H9 (cell line): ENCODE measurements around the gene P2RY14. TPM values are rescaled to one million over a fixed set of nuclear protein-coding genes. Genes with fewer than 3 reads are reported as not detected.

ENCODE experiments used
- DNase-seq: peaks from one replicate; pipeline ENCODE4 v3.0.0-alpha.2; 2017
- H2AFZ ChIP-seq: one replicate; pipeline ENCODE4 v1.6.1; 2013; ENCODE audit warnings: mild to moderate bottlenecking, low read length, control low read depth, moderate library complexity
- H2AK5ac ChIP-seq: 2 replicates; pipeline ENCODE4 v1.6.1; 2013; ENCODE audit warnings: low read length, control low read depth, mixed read lengths; ENCODE audit not compliant: insufficient read length
- H2BK120ac ChIP-seq: one replicate; pipeline ENCODE4 v1.6.1; 2013; ENCODE audit warnings: low read depth, mild to moderate bottlenecking, low read length, control low read depth, inconsistent platforms; ENCODE audit not compliant: poor library complexity, severe bottlenecking
- H2BK12ac ChIP-seq: 2 replicates; pipeline ENCODE4 v1.6.1; 2013; ENCODE audit warnings: low read length, control low read depth, mixed read lengths, low read depth; ENCODE audit not compliant: insufficient read length
- H2BK15ac ChIP-seq: 2 replicates; pipeline ENCODE4 v1.6.1; 2013; ENCODE audit warnings: low read depth, low read length, control low read depth
- H2BK20ac ChIP-seq: one replicate; pipeline ENCODE4 v1.6.1; 2013; ENCODE audit warnings: low read depth, mild to moderate bottlenecking, low read length, control low read depth, inconsistent platforms; ENCODE audit not compliant: poor library complexity, severe bottlenecking
- H2BK5ac ChIP-seq: 2 replicates; pipeline ENCODE4 v1.6.1; 2013; ENCODE audit warnings: low read length, control low read depth, mixed read lengths; ENCODE audit not compliant: insufficient read length
- H3K14ac ChIP-seq: 2 replicates; pipeline ENCODE4 v1.6.1; 2013; ENCODE audit warnings: low read length, control low read depth; ENCODE audit not compliant: insufficient read depth
- H3K18ac ChIP-seq: 2 replicates; pipeline ENCODE4 v1.6.1; 2013; ENCODE audit warnings: low read depth, mild to moderate bottlenecking, mixed read lengths, low read length, control low read depth; ENCODE audit not compliant: insufficient read length
- H3K23ac ChIP-seq: 2 replicates; pipeline ENCODE4 v1.6.1; 2013; ENCODE audit warnings: low read length, control low read depth, mixed read lengths, low read depth; ENCODE audit not compliant: insufficient read length
- H3K23me2 ChIP-seq: 2 replicates; pipeline ENCODE4 v1.6.1; 2013; ENCODE audit warnings: low read depth, mild to moderate bottlenecking, mixed read lengths, low read length, control low read depth; ENCODE audit not compliant: insufficient read length, poor library complexity, severe bottlenecking
- H3K27ac ChIP-seq: 2 replicates; pipeline ENCODE4 v1.5.1; 2013; ENCODE audit warnings: low read length, control low read depth, mixed read lengths, low read depth; ENCODE audit not compliant: insufficient read length
- H3K27me3 ChIP-seq: 2 replicates; pipeline ENCODE4 v1.6.1; 2013; ENCODE audit warnings: low read length, control low read depth, inconsistent platforms; ENCODE audit not compliant: insufficient read depth
- H3K4ac ChIP-seq: 2 replicates; pipeline ENCODE4 v1.6.1; 2013; ENCODE audit warnings: low read depth, mild to moderate bottlenecking, control low read depth, inconsistent platforms, low read length, moderate library complexity
- H3K4me1 ChIP-seq: 2 replicates; pipeline ENCODE4 v1.6.1; 2013; ENCODE audit warnings: low read length, control low read depth, inconsistent platforms; ENCODE audit not compliant: insufficient read depth
- H3K4me2 ChIP-seq: 2 replicates; pipeline ENCODE4 v1.6.1; 2013; ENCODE audit warnings: low read length, control low read depth, mixed read lengths; ENCODE audit not compliant: insufficient read length, insufficient read depth
- H3K56ac ChIP-seq: 2 replicates; pipeline ENCODE4 v1.6.1; 2013; ENCODE audit warnings: low read depth, mild to moderate bottlenecking, mixed read lengths, low read length, control low read depth; ENCODE audit not compliant: insufficient read length
- H3K79me1 ChIP-seq: 2 replicates; pipeline ENCODE4 v1.6.1; 2013; ENCODE audit warnings: low read depth, mild to moderate bottlenecking, moderate library complexity, low read length, control low read depth, inconsistent platforms; ENCODE audit not compliant: insufficient read depth, poor library complexity, severe bottlenecking
- H3K79me2 ChIP-seq: 2 replicates; pipeline ENCODE4 v1.6.1; 2013; ENCODE audit warnings: low read length, control low read depth, inconsistent platforms; ENCODE audit not compliant: insufficient read depth
- H3K9ac ChIP-seq: 2 replicates; pipeline ENCODE4 v1.6.1; 2013; ENCODE audit warnings: low read length, control low read depth, mixed read lengths; ENCODE audit not compliant: insufficient read length; ENCODE audit errors: extremely low read depth
- H3K9me3 ChIP-seq: one replicate; pipeline ENCODE4 v1.6.1; 2013; ENCODE audit warnings: low read depth, low read length, inconsistent platforms; ENCODE audit not compliant: control insufficient read depth
- H3T11ph ChIP-seq: one replicate; pipeline ENCODE4 v1.6.1; 2013; ENCODE audit warnings: mild to moderate bottlenecking, low read length, control low read depth, inconsistent platforms
- H4K20me1 ChIP-seq: one replicate; pipeline ENCODE4 v1.6.1; 2013; ENCODE audit not compliant: control insufficient read depth, insufficient read length, insufficient read depth
- H4K5ac ChIP-seq: 2 replicates; pipeline ENCODE4 v1.6.1; 2013; ENCODE audit warnings: low read depth, mild to moderate bottlenecking, mixed read lengths, low read length, control low read depth; ENCODE audit not compliant: insufficient read length
- H4K8ac ChIP-seq: replicated peaks from 2 replicates; pipeline ENCODE4 v1.6.1; 2013; ENCODE audit warnings: low read length, control low read depth, mixed read lengths, low read depth; ENCODE audit not compliant: insufficient read length
- H4K91ac ChIP-seq: 2 replicates; pipeline ENCODE4 v1.6.1; 2013; ENCODE audit warnings: low read depth, mild to moderate bottlenecking, moderate library complexity, mixed read lengths, low read length, control low read depth; ENCODE audit not compliant: insufficient read length
- H3K27ac Mint-ChIP-seq, 3 experiments: 2 replicates in 2 of 3; 3 replicates in 1 of 3; pipeline ENCODE4 v1.8.0; 2020 to 2021; ENCODE audit warnings: mixed read lengths in 3 of 3, mild to moderate bottlenecking in 1 of 3, moderate library complexity in 1 of 3
- H3K27me3 Mint-ChIP-seq: 2 replicates; pipeline ENCODE4 v1.8.0; 2021; ENCODE audit warnings: low read depth, mild to moderate bottlenecking, moderate library complexity, mixed read lengths
- H3K36me3 Mint-ChIP-seq, 3 experiments: 2 replicates in 2 of 3; 3 replicates in 1 of 3; pipeline ENCODE4 v1.8.0; 2020 to 2021; ENCODE audit warnings: low read depth in 3 of 3, mixed read lengths in 3 of 3; ENCODE audit not compliant: insufficient read depth in 1 of 3
- H3K4me1 Mint-ChIP-seq, 2 experiments: 2 replicates each; pipeline ENCODE4 v1.8.0; 2020; ENCODE audit warnings: mixed read lengths in 2 of 2
- H3K4me3 Mint-ChIP-seq, 2 experiments: 2 replicates in 1 of 2; 3 replicates in 1 of 2; pipeline ENCODE4 v1.8.0; 2020 to 2021; ENCODE audit warnings: mild to moderate bottlenecking in 2 of 2, mixed read lengths in 2 of 2, moderate library complexity in 1 of 2
- H3K9me3 Mint-ChIP-seq, 2 experiments: 2 replicates in 1 of 2; 3 replicates in 1 of 2; pipeline ENCODE4 v1.8.0; 2020; ENCODE audit warnings: mild to moderate bottlenecking in 2 of 2, mixed read lengths in 2 of 2, moderate library complexity in 1 of 2
- CTCF ChIP-seq: fragments of 200-600 bp; sonication (generic); conservative IDR thresholded peaks from 3 replicates; pipeline ENCODE4 v1.8.0; 2021; ENCODE audit warnings: antibody characterized with exemption, mild to moderate bottlenecking
- WGBS: extraction: QIAGEN DNeasy Blood & Tissue Kit; methylation state at CpG from one replicate; pipeline ENCODE4 v1.1.7; 2013; ENCODE audit warnings: missing lambda C conversion rate, low lambda C conversion rate, mixed read lengths; ENCODE audit not compliant: insufficient read length; ENCODE audit errors: extremely low coverage; 5-methylcytosine and 5-hydroxymethylcytosine counted together
- total RNA-seq: library from RNA; stranded (reverse); gene quantifications from 2 replicates; pipeline ENCODE4 v1.2.1, GENCODE V29; 2021

The P2RY14 gene
- total RNA-seq, 1 experiment from 2014 or later = not detected

GRCh38 chr3:151209654-151210053 is 68.7 kb downstream of the P2RY14 start:
- Histone ChIP-seq H3K14ac (no peak overlapping the region), H2BK15ac (no peak overlapping the region), H3T11ph (no peak overlapping the region), H3K18ac (no peak overlapping the region), H3K27me3 (no peaks in the 10 kb centered on the region), H2AFZ (no peak overlapping the region), H3K56ac (no peak overlapping the region), H2BK12ac (no peak overlapping the region), H3K79me1 (no peaks in the 10 kb centered on the region), H3K23ac (no peak overlapping the region), H2BK120ac (no peak overlapping the region), H4K5ac (no peak overlapping the region), H4K20me1 (no peaks in the 10 kb centered on the region), H3K9ac (no peak overlapping the region), H4K91ac (no peak overlapping the region), H3K79me2 (no peaks in the 10 kb centered on the region), H2BK5ac (no peak overlapping the region), H3K4me1 (no peaks in the 10 kb centered on the region; the same call in 1 of the 2 replicates), H4K8ac (no peak overlapping the region), H3K4me2 (no peak overlapping the region), H3K4ac (no peak overlapping the region), H3K27ac (no peak overlapping the region), H2AK5ac (no peak overlapping the region), H3K9me3 (no peaks in the 10 kb centered on the region), H2BK20ac (no peak overlapping the region), H3K23me2 (no peaks in the 10 kb centered on the region)
- Mint-ChIP-seq H3K4me3 (no peak overlapping the region), H3K9me3 (no peaks in the 10 kb centered on the region), H3K27me3 (no peaks in the 10 kb centered on the region), H3K27ac (no peak overlapping the region; a peak in 1 of 7 replicates), H3K4me1 (peaks cover 8 to 16% of the 10 kb centered on the region in 2 experiments), H3K36me3 (no peaks in the 10 kb centered on the region)
- no CpG with 5 or more reads among the region's 3 CpGs for WGBS
- no peak for DNase-seq
- TF ChIP-seq CTCF = no peak
